ENCODE results near the gene HEATR5A. TPM values are rescaled to one million over a fixed set of nuclear protein-coding genes. Genes with fewer than 3 reads are reported as not detected.

Gene HEATR5A
- polyA plus RNA-seq, 3 donors, result 13.1 to 21.0 (median 16.8) TPM

GRCh38 chr14:31265701-31266398, 154.5 kb downstream of the HEATR5A start:
- Histone ChIP-seq H3K79me2 (ENCODE audit: insufficient read depth, low read length) (no peaks in the 10 kb centered on the region), H2AFZ (ENCODE audit: insufficient read depth, low read depth, low read length, poor library complexity, severe bottlenecking) (no peak overlapping the region), H3K27me3 (ENCODE audit: control insufficient read depth in 2 of 2, insufficient read depth in 2 of 2, low read length in 2 of 2) (no peaks in the 10 kb centered on the region), H3K4me2 (replicated peaks; ENCODE audit: extremely low read depth, low read length, poor library complexity, severe bottlenecking) (no peak overlapping the region), H3K4me3 (replicated peaks in 1 of 3; ENCODE audit: low read depth in 2 of 3, low read length in 3 of 3) (no peak overlapping the region), H3K4me1 (ENCODE audit: control insufficient read depth in 1 of 2, insufficient read depth in 2 of 2, low read length in 2 of 2) (peaks cover 0 to 15% of the 10 kb centered on the region in 2 donors), H3K9ac (ENCODE audit: insufficient read depth, low read length, poor library complexity, severe bottlenecking) (no peak overlapping the region), H3K36me3 (replicated peaks in 1 of 2; ENCODE audit: control insufficient read depth in 1 of 2, insufficient read depth in 2 of 2, low read length in 2 of 2) (no peaks in the 10 kb centered on the region), H4K20me1 (ENCODE audit: insufficient read depth, low read length) (no peaks in the 10 kb centered on the region), H3K27ac (ENCODE audit: low read depth in 1 of 2, low read length in 2 of 2) (no peak overlapping the region), H3K9me3 (replicated peaks in 1 of 2; ENCODE audit: control insufficient read depth in 1 of 2, insufficient read depth in 1 of 2, low read length in 2 of 2) (peaks cover 0 to 12% of the 10 kb centered on the region in 2 donors)
- TF ChIP-seq CTCF (IDR thresholded peaks at IDR 0.05), result no peak
- WGBS (ENCODE audit: insufficient coverage), result 91% methylated on average over 3 of the region's 8 CpGs
- Mint-ChIP-seq H3K9me3 (peaks cover 3 to 13% (median 8%) of the 10 kb centered on the region in 7 donors), H3K4me1 (peaks cover 20% of the 10 kb centered on the region), H3K36me3 (peaks cover 0 to 4% of the 10 kb centered on the region in 2 donors), H3K27ac (no peak overlapping the region), H3K27me3 (ENCODE audit: low read depth in 3 of 3) (peaks cover 0 to 6% (median 0%) of the 10 kb centered on the region in 3 donors), H3K4me3 (no peak overlapping the region)
- no peak for DNase-seq
- intact Hi-C loops (cut with micrococcal nuclease), result no loop called here

GRCh38 chr14:31263485-31264133, 156.7 kb downstream of the HEATR5A start:
- no peaks in the 10 kb centered on the region for H3K79me2 ChIP-seq (ENCODE audit: insufficient read depth, low read length)
- no peak for TF ChIP-seq CTCF (IDR thresholded peaks at IDR 0.05)
- H3K27me3 Mint-ChIP-seq (ENCODE audit: low read depth in 3 of 3), result peaks cover 0 to 6% (median 0%) of the 10 kb centered on the region in 3 donors
- no peaks in the 10 kb centered on the region for H3K9me3 ChIP-seq (replicated peaks in 1 of 2; ENCODE audit: control insufficient read depth in 1 of 2, insufficient read depth in 1 of 2, low read length in 2 of 2)
- H3K9me3 Mint-ChIP-seq, result peaks cover 0 to 4% (median 0%) of the 10 kb centered on the region in 7 donors
- no peaks in the 10 kb centered on the region for H4K20me1 ChIP-seq (ENCODE audit: insufficient read depth, low read length)
- DNase-seq, result peak in 1 of 3 donors; percentile 29
- intact Hi-C loops (cut with micrococcal nuclease), result no loop called here
- no peak overlapping the region for H3K27ac ChIP-seq (ENCODE audit: low read depth in 1 of 2, low read length in 2 of 2)
- H3K36me3 Mint-ChIP-seq, result peaks cover 0 to 5% of the 10 kb centered on the region in 2 donors
- no peak overlapping the region for H3K4me3 Mint-ChIP-seq
- H3K36me3 ChIP-seq (replicated peaks in 1 of 2; ENCODE audit: control insufficient read depth in 1 of 2, insufficient read depth in 2 of 2, low read length in 2 of 2), result no peaks in the 10 kb centered on the region
- H3K27ac Mint-ChIP-seq, result no peak overlapping the region
- WGBS (ENCODE audit: insufficient coverage), result 100% methylated on average over 2 of the region's 2 CpGs
- H3K4me1 Mint-ChIP-seq, result peaks cover 23% of the 10 kb centered on the region
- no peak overlapping the region for H3K4me2 ChIP-seq (replicated peaks; ENCODE audit: extremely low read depth, low read length, poor library complexity, severe bottlenecking)
- no peak overlapping the region for H3K4me3 ChIP-seq (replicated peaks in 1 of 3; ENCODE audit: low read depth in 2 of 3, low read length in 3 of 3)
- H3K9ac ChIP-seq (ENCODE audit: insufficient read depth, low read length, poor library complexity, severe bottlenecking), result no peak overlapping the region
- H2AFZ ChIP-seq (ENCODE audit: insufficient read depth, low read depth, low read length, poor library complexity, severe bottlenecking), result no peak overlapping the region
- no peaks in the 10 kb centered on the region for H3K27me3 ChIP-seq (ENCODE audit: control insufficient read depth in 2 of 2, insufficient read depth in 2 of 2, low read length in 2 of 2)
- peaks cover 0 to 15% of the 10 kb centered on the region in 2 donors for H3K4me1 ChIP-seq (ENCODE audit: control insufficient read depth in 1 of 2, insufficient read depth in 2 of 2, low read length in 2 of 2)

Data from CD14-positive monocyte (primary cell).